Prostate gland (tissue), 2 donors: ENCODE results near the gene KLHL29. TPM values are rescaled to one million over a fixed set of nuclear protein-coding genes. Genes with fewer than 3 reads are reported as not detected.

ENCODE experiments used
- DNase-seq: peaks from one replicate; pipeline ENCODE4 v3.0.0-alpha.2; 2019; ENCODE audit warnings: low spot score
- H3K27ac ChIP-seq, 2 donors: fragments of 200-600 bp; sonication (generic); 2 replicates each; pipeline ENCODE4 v1.5.1; 2017 to 2019
- H3K27me3 ChIP-seq: fragments of 200-600 bp; sonication (generic); replicated peaks from 2 replicates; pipeline ENCODE4 v1.5.1; 2019; ENCODE audit not compliant: insufficient read depth
- H3K36me3 ChIP-seq, 2 donors: fragments of 200-600 bp; sonication (generic); 1 replicate in 1 of 2; 2 replicates in 1 of 2; pipeline versions ENCODE4 v1.5.1 to v1.8.1; 2017 to 2019
- H3K4me1 ChIP-seq: fragments of 200-600 bp; sonication (generic); replicated peaks from 2 replicates; pipeline ENCODE4 v1.5.1; 2019
- H3K4me3 ChIP-seq, 2 donors: fragments of 200-600 bp; sonication (generic); 2 replicates each; pipeline ENCODE4 v1.5.1; 2017 to 2019
- H3K9me3 ChIP-seq: fragments of 200-600 bp; sonication (generic); 2 replicates; pipeline ENCODE4 v1.5.1; 2017
- POLR2A ChIP-seq: fragments of 450-650 bp; IDR thresholded peaks from one replicate; pipeline ENCODE4 v1.6.1; 2016; ENCODE audit warnings: antibody characterized with exemption, mild to moderate bottlenecking
- POLR2AphosphoS5 ChIP-seq: sonication (generic); formaldehyde crosslinking; IDR thresholded peaks from one replicate; pipeline ENCODE4 v1.6.1; 2017; ENCODE audit warnings: antibody characterized with exemption
- WGBS: methylation state at CpG from one replicate; pipeline ENCODE4 v1.1.5; 2018; 5-methylcytosine and 5-hydroxymethylcytosine counted together
- intact Hi-C: fragments of 100-400 bp; cut with DNase I; formaldehyde crosslinking; loops from one replicate; pipeline ENCODE4 v1.14.2; 2022
- total RNA-seq, 2 donors: library from RNA; depleted of rRNA; stranded (reverse); fragments of >200 nt; gene quantifications; one replicate each; pipeline ENCODE4 v1.1.0, GENCODE V29; 2016
- TF ChIP-seq, protein P1 (sequence below), 4 experiments: fragments of 200-600 bp in 2 of 4; fragments of 450-650 bp in 2 of 4; sonication (generic) in 2 of 4; IDR thresholded peaks; 1 replicate in 3 of 4; 2 replicates in 1 of 4; pipeline ENCODE4 v1.5.1; 2016 to 2019; ENCODE audit warnings: antibody characterized with exemption in 4 of 4, mild to moderate bottlenecking in 2 of 4, moderate library complexity in 2 of 4

KLHL29 gene
- total RNA-seq, 2 donors from 2014 or later = 23.3 to 24.8 TPM

GRCh38 chr2:23590241-23590869 lies 205.4 kb downstream of the KLHL29 start:
- peaks cover 5% of the 10 kb centered on the region for H3K4me1 ChIP-seq
- H3K27me3 ChIP-seq = no peaks in the 10 kb centered on the region
- no peaks in the 10 kb centered on the region for H3K36me3 ChIP-seq
- DNase-seq = no peak
- H3K4me3 ChIP-seq = no peak overlapping the region
- TF ChIP-seq, protein P1, sequence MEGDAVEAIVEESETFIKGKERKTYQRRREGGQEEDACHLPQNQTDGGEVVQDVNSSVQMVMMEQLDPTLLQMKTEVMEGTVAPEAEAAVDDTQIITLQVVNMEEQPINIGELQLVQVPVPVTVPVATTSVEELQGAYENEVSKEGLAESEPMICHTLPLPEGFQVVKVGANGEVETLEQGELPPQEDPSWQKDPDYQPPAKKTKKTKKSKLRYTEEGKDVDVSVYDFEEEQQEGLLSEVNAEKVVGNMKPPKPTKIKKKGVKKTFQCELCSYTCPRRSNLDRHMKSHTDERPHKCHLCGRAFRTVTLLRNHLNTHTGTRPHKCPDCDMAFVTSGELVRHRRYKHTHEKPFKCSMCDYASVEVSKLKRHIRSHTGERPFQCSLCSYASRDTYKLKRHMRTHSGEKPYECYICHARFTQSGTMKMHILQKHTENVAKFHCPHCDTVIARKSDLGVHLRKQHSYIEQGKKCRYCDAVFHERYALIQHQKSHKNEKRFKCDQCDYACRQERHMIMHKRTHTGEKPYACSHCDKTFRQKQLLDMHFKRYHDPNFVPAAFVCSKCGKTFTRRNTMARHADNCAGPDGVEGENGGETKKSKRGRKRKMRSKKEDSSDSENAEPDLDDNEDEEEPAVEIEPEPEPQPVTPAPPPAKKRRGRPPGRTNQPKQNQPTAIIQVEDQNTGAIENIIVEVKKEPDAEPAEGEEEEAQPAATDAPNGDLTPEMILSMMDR (IDR thresholded peaks at IDR 0.05) = no peak
- TF ChIP-seq POLR2A (no peak), POLR2AphosphoS5 (no peak)
- intact Hi-C loops = no loop called here
- no peaks in the 10 kb centered on the region for H3K9me3 ChIP-seq
- WGBS = 80% methylated on average over 14 of the region's 14 CpGs
- H3K27ac ChIP-seq = peak overlapping the region; percentile 10 to 28

GRCh38 chr2:23591111-23591510 lies 206.1 kb downstream of the KLHL29 start:
- peak overlapping the region; percentile 8 to 10 for H3K27ac ChIP-seq
- TF ChIP-seq, protein P1 (IDR thresholded peaks at IDR 0.05) = no peak
- TF ChIP-seq POLR2AphosphoS5 = no peak
- TF ChIP-seq POLR2A = no peak
- 72% methylated on average over 7 of the region's 7 CpGs for whole genome bisulfite sequencing

GRCh38 chr2:23592061-23592685 lies 207.2 kb downstream of the KLHL29 start:
- H3K4me1 ChIP-seq = peaks cover 10% of the 10 kb centered on the region
- TF ChIP-seq POLR2AphosphoS5 = no peak
- TF ChIP-seq, protein P1 (IDR thresholded peaks at IDR 0.05) = no peak
- TF ChIP-seq POLR2A = no peak
- H3K27ac ChIP-seq = peak overlapping the region in 1 of 2 donors; percentile 14
- H3K9me3 ChIP-seq = no peaks in the 10 kb centered on the region
- no peak for DNase-seq
- H3K36me3 ChIP-seq = no peaks in the 10 kb centered on the region
- H3K27me3 ChIP-seq = no peaks in the 10 kb centered on the region
- WGBS = 92% methylated on average over 9 of the region's 9 CpGs
- intact Hi-C loops = no loop called here
- H3K4me3 ChIP-seq = no peak overlapping the region

More at GRCh38 chr2:23591111-23591510, 206.1 kb downstream of the KLHL29 start:
- Histone ChIP-seq H3K4me1 (peaks cover 10% of the 10 kb centered on the region), H3K4me3 (no peak overlapping the region), H3K9me3 (no peaks in the 10 kb centered on the region), H3K36me3 (no peaks in the 10 kb centered on the region), H3K27me3 (no peaks in the 10 kb centered on the region)
- intact Hi-C loops = no loop called here
- DNase-seq = no peak

GRCh38 chr2:23592898-23593751 lies 208.1 kb downstream of the KLHL29 start:
- Histone ChIP-seq H3K9me3 (no peaks in the 10 kb centered on the region), H3K36me3 (no peaks in the 10 kb centered on the region), H3K27me3 (no peaks in the 10 kb centered on the region), H3K4me1 (peaks cover 10% of the 10 kb centered on the region), H3K4me3 (no peak overlapping the region), H3K27ac (peak overlapping the region; percentile 76 to 77)
- TF ChIP-seq, protein P1 (IDR thresholded peaks at IDR 0.05) = no peak
- no peak for TF ChIP-seq POLR2AphosphoS5
- TF ChIP-seq POLR2A = no peak
- no peak for DNase-seq
- WGBS = 90% methylated on average over 12 of the region's 12 CpGs
- intact Hi-C loops = no loop called here
